WTC11 (cell line): ENCODE results near the gene SYNRG. TPM values are rescaled to one million over a fixed set of nuclear protein-coding genes. Genes with fewer than 3 reads are reported as not detected.

Source experiments
- ATAC-seq: fragments of 200-7000 bp; cut with Tn5 transposase; 2 replicates; pipeline ENCODE4 v1.10.0; 2021; ENCODE audit warnings: mild to moderate bottlenecking, moderate library complexity
- CTCF ChIA-PET: fragments of 300-600 bp; sonication (Branson Sonifier 250); formaldehyde crosslinking; loops from one replicate; lab custom pipeline; 2021; ENCODE audit warnings: antibody characterized with exemption; lab: Charles Lee
- POLR2A ChIA-PET: fragments of 350-600 bp; sonication (Branson Sonifier 250); formaldehyde crosslinking; loops from one replicate; lab custom pipeline; 2021; ENCODE audit warnings: antibody characterized with exemption; lab: Charles Lee
- DNase-seq: peaks from one replicate; pipeline ENCODE4 v3.0.0; 2021; ENCODE audit warnings: low spot score
- H3K27ac Mint-ChIP-seq: 2 replicates; pipeline ENCODE4 v1.8.0; 2021; ENCODE audit warnings: mixed read lengths
- H3K27me3 Mint-ChIP-seq: 2 replicates; pipeline ENCODE4 v1.8.0; 2021; ENCODE audit warnings: low read depth, mild to moderate bottlenecking, moderate library complexity, mixed read lengths
- H3K36me3 Mint-ChIP-seq: 2 replicates; pipeline ENCODE4 v1.8.0; 2021; ENCODE audit warnings: mixed read lengths
- H3K4me1 Mint-ChIP-seq: 2 replicates; pipeline ENCODE4 v1.8.0; 2022; ENCODE audit warnings: mixed read lengths
- H3K4me3 Mint-ChIP-seq: 2 replicates; pipeline ENCODE4 v1.8.0; 2021; ENCODE audit warnings: mild to moderate bottlenecking, moderate library complexity, mixed read lengths
- H3K9me3 Mint-ChIP-seq: 2 replicates; pipeline ENCODE4 v1.8.0; 2021; ENCODE audit warnings: mixed read lengths
- ATF2 ChIP-seq: sonication (generic); formaldehyde crosslinking; IDR thresholded peaks from 2 replicates; pipeline ENCODE4 v1.8.1; 2022; ENCODE audit warnings: low read depth, missing genetic modification reagents, borderline replicate concordance
- CBFB ChIP-seq: sonication (generic); formaldehyde crosslinking; IDR thresholded peaks from 2 replicates; pipeline ENCODE4 v1.8.1; 2022; ENCODE audit warnings: mild to moderate bottlenecking, low read depth, missing genetic modification reagents
- ELF4 ChIP-seq: sonication (generic); formaldehyde crosslinking; IDR thresholded peaks from 2 replicates; pipeline ENCODE4 v1.8.1; 2022; ENCODE audit warnings: low read depth, mild to moderate bottlenecking, moderate library complexity, missing genetic modification reagents
- GRHL2 ChIP-seq: fragments of 250-450 bp; sonication (Bioruptor Pico); IDR thresholded peaks from 2 replicates; pipeline ENCODE4 v1.8.0; 2022; ENCODE audit warnings: mild to moderate bottlenecking, moderate library complexity; ENCODE audit not compliant: insufficient replicate concordance, severe bottlenecking
- HMGXB4 ChIP-seq: sonication (generic); formaldehyde crosslinking; IDR thresholded peaks from 2 replicates; pipeline ENCODE4 v1.8.1; 2023; ENCODE audit warnings: mild to moderate bottlenecking, moderate library complexity, missing genetic modification reagents
- KAT7 ChIP-seq: sonication (generic); formaldehyde crosslinking; IDR thresholded peaks from 2 replicates; pipeline ENCODE4 v1.8.1; 2023; ENCODE audit warnings: missing genetic modification reagents, mild to moderate bottlenecking, borderline replicate concordance
- MAX ChIP-seq: sonication (generic); formaldehyde crosslinking; IDR thresholded peaks from 2 replicates; pipeline ENCODE4 v1.8.0; 2022; ENCODE audit warnings: mild to moderate bottlenecking, missing genetic modification reagents
- NR1H2 ChIP-seq: sonication (generic); formaldehyde crosslinking; IDR thresholded peaks from 2 replicates; pipeline ENCODE4 v1.9.0; 2021; ENCODE audit warnings: mild to moderate bottlenecking, moderate library complexity, missing genetic modification reagents
- OVOL2 ChIP-seq: fragments of 250-450 bp; sonication (Bioruptor Pico); IDR thresholded peaks from 2 replicates; pipeline ENCODE4 v1.9.0; 2021; ENCODE audit warnings: mild to moderate bottlenecking, borderline replicate concordance
- RELA ChIP-seq: sonication (generic); formaldehyde crosslinking; IDR thresholded peaks from 2 replicates; pipeline ENCODE4 v1.8.1; 2022; ENCODE audit warnings: missing genetic modification reagents, mild to moderate bottlenecking, borderline replicate concordance
- RORB ChIP-seq: fragments of 250-450 bp; sonication (Bioruptor Pico); IDR thresholded peaks from 2 replicates; pipeline ENCODE4 v1.9.0; 2021; ENCODE audit warnings: mild to moderate bottlenecking
- SMAD3 ChIP-seq: sonication (generic); formaldehyde crosslinking; IDR thresholded peaks from 2 replicates; pipeline ENCODE4 v1.8.0; 2022; ENCODE audit warnings: missing genetic modification reagents, mild to moderate bottlenecking, borderline replicate concordance
- TEAD1 ChIP-seq: sonication (generic); formaldehyde crosslinking; IDR thresholded peaks from 2 replicates; pipeline ENCODE4 v1.8.0; 2022; ENCODE audit warnings: mild to moderate bottlenecking, missing genetic modification reagents
- TEAD4 ChIP-seq: sonication (generic); formaldehyde crosslinking; IDR thresholded peaks from 2 replicates; pipeline ENCODE4 v1.8.0; 2022; ENCODE audit warnings: mild to moderate bottlenecking, missing genetic modification reagents
- ZNF219 ChIP-seq: sonication (generic); formaldehyde crosslinking; IDR thresholded peaks from 2 replicates; pipeline ENCODE4 v1.8.0; 2023; ENCODE audit warnings: missing genetic modification reagents, mild to moderate bottlenecking, borderline replicate concordance
- ZNF423 ChIP-seq: fragments of 250-450 bp; sonication (Bioruptor Pico); IDR thresholded peaks from 2 replicates; pipeline ENCODE4 v2.1.2; 2022; ENCODE audit warnings: mild to moderate bottlenecking, moderate library complexity
- ZNF532 ChIP-seq: fragments of 250-450 bp; sonication (Bioruptor Pico); IDR thresholded peaks from 2 replicates; pipeline ENCODE4 v1.9.0; 2021; ENCODE audit warnings: mild to moderate bottlenecking, borderline replicate concordance
- ZSCAN18 ChIP-seq: fragments of 250-450 bp; sonication (Bioruptor Pico); IDR thresholded peaks from 2 replicates; pipeline ENCODE4 v2.1.2; 2022; ENCODE audit warnings: mild to moderate bottlenecking, moderate library complexity
- total RNA-seq: library from RNA; stranded (reverse); gene quantifications from 3 replicates; pipeline ENCODE4 v1.2.3, GENCODE V29; 2021

The SYNRG gene
- total RNA-seq, 1 experiment from 2014 or later, result 31.3 TPM

GRCh38 chr17:37523715-37524219 is 85.5 kb downstream of the SYNRG start:
- ChIA-PET POLR2A (no interaction called here), CTCF (interaction anchor here (1.0 kb wide), 1 partner anchor 46 kb away, joined by 3 read pairs; no protein-coding TSS in a partner anchor)
- DNase-seq (no peak), ATAC-seq (no peak)
- H3K36me3 Mint-ChIP-seq, result peaks cover 13% of the 10 kb centered on the region
- no peaks in the 10 kb centered on the region; the same call in 1 of the 2 replicates for H3K27me3 Mint-ChIP-seq
- H3K27ac Mint-ChIP-seq, result no peak overlapping the region
- H3K4me1 Mint-ChIP-seq, result no peaks in the 10 kb centered on the region
- no peaks in the 10 kb centered on the region for H3K9me3 Mint-ChIP-seq
- TF ChIP-seq KAT7 (no peak), CBFB (no peak), RORB (CRISPR knock-in tag) (no peak), ZSCAN18 (CRISPR knock-in tag) (no peak), RELA (CRISPR knock-in tag) (no peak), MAX (CRISPR knock-in tag) (no peak), OVOL2 (CRISPR knock-in tag) (no peak), SMAD3 (CRISPR knock-in tag) (no peak), NR1H2 (CRISPR knock-in tag) (no peak), HMGXB4 (no peak), TEAD4 (CRISPR knock-in tag) (no peak), ZNF423 (CRISPR knock-in tag) (no peak), ATF2 (CRISPR knock-in tag) (no peak)
- TF ChIP-seq, all 79 proteins: peak for 0
- H3K4me3 Mint-ChIP-seq, result no peak overlapping the region

GRCh38 chr17:37521821-37522220 is 87.4 kb downstream of the SYNRG start:
- no peak overlapping the region for H3K4me3 Mint-ChIP-seq
- H3K4me1 Mint-ChIP-seq, result no peaks in the 10 kb centered on the region
- H3K27ac Mint-ChIP-seq, result peak overlapping the region; percentile 70
- ChIA-PET POLR2A (no interaction called here), CTCF (interaction anchor here (1.1 to 1.6 kb wide), 4 partner anchors 15 to 294 kb away, joined by 3 to 7 read pairs (median 3); no protein-coding TSS in a partner anchor)
- no peaks in the 10 kb centered on the region for H3K9me3 Mint-ChIP-seq
- DNase-seq (no peak), ATAC-seq (no peak)
- H3K27me3 Mint-ChIP-seq, result no peaks in the 10 kb centered on the region; the same call in 1 of the 2 replicates
- no peak for TF ChIP-seq TEAD1 (CRISPR knock-in tag)
- TF ChIP-seq ATF2 (CRISPR knock-in tag), result no peak
- TF ChIP-seq GRHL2 (CRISPR knock-in tag), result no peak
- no peak for TF ChIP-seq ELF4 (CRISPR knock-in tag)
- TF ChIP-seq ZNF532 (CRISPR knock-in tag), result no peak
- TF ChIP-seq ZNF219 (CRISPR knock-in tag), result no peak
- TF ChIP-seq MAX (CRISPR knock-in tag), result no peak
- peaks cover 25% of the 10 kb centered on the region for H3K36me3 Mint-ChIP-seq
